Adipose tissue (tissue), 3 donors: Measurements from ENCODE around the gene CLMP. TPM values are rescaled to one million over a fixed set of nuclear protein-coding genes. Genes with fewer than 3 reads are reported as not detected.
"Not testable (repeated sequence)": the region's sequence is repeated elsewhere in the genome, so short reads cannot be mapped to it uniquely, and the experiment has no call there.

Experiments
- H3K27ac ChIP-seq: one replicate; pipeline ENCODE4 v1.5.1; 2013; ENCODE audit warnings: low read depth, low read length
- WGBS, 3 donors: extraction: QIAGEN DNeasy Blood & Tissue Kit; methylation state at CpG; one replicate each; pipeline ENCODE4 v1.1.7; 2013; 5-methylcytosine and 5-hydroxymethylcytosine counted together
- polyA plus RNA-seq, 3 donors: library from polyadenylated mRNA; stranded (reverse); fragments of 200-250 nt; gene quantifications; one replicate each; pipeline ENCODE4 v1.2.3, GENCODE V29; 2013
- donor health status: healthy with polysubstance abuse.
- donor health status: Bipolar disorder and iron deficiency.
- donor health status: healthy.

Gene CLMP
- polyA plus RNA-seq, 3 donors: 8.4 to 58.0 (median 39.9) TPM

GRCh38 chr11:123221096-123221561 lies 26.1 kb upstream of the CLMP start:
- no peak overlapping the region for H3K27ac ChIP-seq
- WGBS, 3 donors: 63 to 79% (median 76%) methylated on average over 6 of the region's 6 CpGs

GRCh38 chr11:123219066-123219690 lies 24.1 kb upstream of the CLMP start:
- WGBS, 3 donors: 68 to 78% (median 76%) methylated on average over 9 of the region's 9 CpGs
- H3K27ac ChIP-seq: no peak overlapping the region

GRCh38 chr11:123218451-123218850 lies 23.4 kb upstream of the CLMP start:
- no peak overlapping the region for H3K27ac ChIP-seq
- WGBS, 3 donors: 64 to 83% (median 81%) methylated on average over 5 of the region's 5 CpGs

- 16 to 31% (median 28%) methylated on average over 3 of the region's 3 CpGs for WGBS, 3 donors
- H3K27ac ChIP-seq: no peak overlapping the region
Measured at GRCh38 chr11:123217897-123218296, 22.8 kb upstream of the CLMP start.

GRCh38 chr11:123216249-123216648 lies 21.2 kb upstream of the CLMP start:
- 87 to 95% (median 90%) methylated on average over 12 of the region's 12 CpGs for WGBS, 3 donors
- no peak overlapping the region for H3K27ac ChIP-seq

- no peak overlapping the region for H3K27ac ChIP-seq
- WGBS, 3 donors: 94 to 100% (median 94%) methylated on average over 1 of the region's 1 CpG
Measured at GRCh38 chr11:123214940-123215339, 19.9 kb upstream of the CLMP start.

GRCh38 chr11:123214396-123214795 lies 19.3 kb upstream of the CLMP start:
- H3K27ac ChIP-seq: no peak overlapping the region
- WGBS, 3 donors: 56 to 69% (median 66%) methylated on average over 4 of the region's 4 CpGs

GRCh38 chr11:123213307-123213771 lies 18.3 kb upstream of the CLMP start:
- H3K27ac ChIP-seq: no peak overlapping the region
- 33 to 89% (median 88%) methylated on average over 11 of the region's 11 CpGs for WGBS, 3 donors

GRCh38 chr11:123212406-123212805 lies 17.4 kb upstream of the CLMP start:
- 41 to 69% (median 54%) methylated on average over 1 of the region's 1 CpG for WGBS, 3 donors
- no peak overlapping the region for H3K27ac ChIP-seq

GRCh38 chr11:123211981-123212380 lies 16.9 kb upstream of the CLMP start:
- H3K27ac ChIP-seq: no peak overlapping the region
- 50 to 65% (median 52%) methylated on average over 8 of the region's 8 CpGs for WGBS, 3 donors

- WGBS, 3 donors: 60 to 71% (median 64%) methylated on average over 11 of the region's 11 CpGs
- no peak overlapping the region for H3K27ac ChIP-seq
Measured at GRCh38 chr11:123211149-123211852, 16.3 kb upstream of the CLMP start.

GRCh38 chr11:123209591-123209990 lies 14.5 kb upstream of the CLMP start:
- 72 to 86% (median 76%) methylated on average over 4 of the region's 4 CpGs for WGBS, 3 donors
- no peak overlapping the region for H3K27ac ChIP-seq

GRCh38 chr11:123206791-123207434 lies 11.9 kb upstream of the CLMP start:
- no peak overlapping the region for H3K27ac ChIP-seq
- 51 to 60% (median 52%) methylated on average over 10 of the region's 10 CpGs for WGBS, 3 donors

- WGBS, 3 donors: 77 to 87% (median 86%) methylated on average over 7 of the region's 7 CpGs
- not testable (repeated sequence) for H3K27ac ChIP-seq
Measured at GRCh38 chr11:123206055-123206454, 11.0 kb upstream of the CLMP start.

GRCh38 chr11:123203934-123204333 lies 8.9 kb upstream of the CLMP start:
- no peak overlapping the region for H3K27ac ChIP-seq
- WGBS, 3 donors: 77 to 87% (median 84%) methylated on average over 6 of the region's 6 CpGs

GRCh38 chr11:123203471-123203870 lies 8.4 kb upstream of the CLMP start:
- no peak overlapping the region for H3K27ac ChIP-seq
- WGBS, 3 donors: 60 to 77% (median 62%) methylated on average over 4 of the region's 4 CpGs

GRCh38 chr11:123202155-123203151 lies 7.4 kb upstream of the CLMP start:
- WGBS, 3 donors: 60 to 70% (median 66%) methylated on average over 10 of the region's 10 CpGs
- H3K27ac ChIP-seq: no peak overlapping the region

GRCh38 chr11:123200264-123200663 lies 5.2 kb upstream of the CLMP start:
- H3K27ac ChIP-seq: no peak overlapping the region
- WGBS, 3 donors: 66 to 76% (median 67%) methylated on average over 4 of the region's 4 CpGs
